K562 (cell line): ENCODE measurements around the gene PRKD1.

Experiments used
- KDM1A ChIP-seq, 2 experiments: fragments of 450-650 bp; IDR thresholded peaks; 2 replicates each; pipeline ENCODE4 v1.6.1; 2016; ENCODE audit warnings: mild to moderate bottlenecking in 2 of 2
- MYC ChIP-seq, 2 experiments: fragments of 250-450 bp in 1 of 2; sonication (Bioruptor Pico) in 1 of 2; IDR thresholded peaks; 2 replicates each; pipeline versions ENCODE4 v1.5.1 to v1.6.1; 2012 to 2021; ENCODE audit warnings: low read depth in 2 of 2, borderline replicate concordance in 1 of 2, improper control_type of control experiment in 1 of 2, low read length in 1 of 2, mild to moderate bottlenecking in 1 of 2, moderate library complexity in 1 of 2
- POLR2A ChIP-seq: fragments of 450-650 bp; conservative IDR thresholded peaks from 2 replicates; pipeline ENCODE4 v1.6.1; 2016
- POLR2AphosphoS5 ChIP-seq: IDR thresholded peaks from 2 replicates; pipeline ENCODE4 v1.6.1; 2011; ENCODE audit warnings: mild to moderate bottlenecking, low read depth, low read length, moderate library complexity; ENCODE audit not compliant: control insufficient read depth, insufficient read depth
- U2AF1 ChIP-seq: fragments of 200-400 bp; formaldehyde crosslinking; optimal IDR thresholded peaks from 2 replicates; pipeline ENCODE3; 2017; ENCODE audit warnings: mild to moderate bottlenecking, low read depth, low read length, moderate library complexity
- ZNF121 ChIP-seq: sonication (generic); formaldehyde crosslinking; conservative IDR thresholded peaks from 2 replicates; pipeline ENCODE4 v1.8.0; 2022; ENCODE audit warnings: missing genetic modification reagents

DNA sequence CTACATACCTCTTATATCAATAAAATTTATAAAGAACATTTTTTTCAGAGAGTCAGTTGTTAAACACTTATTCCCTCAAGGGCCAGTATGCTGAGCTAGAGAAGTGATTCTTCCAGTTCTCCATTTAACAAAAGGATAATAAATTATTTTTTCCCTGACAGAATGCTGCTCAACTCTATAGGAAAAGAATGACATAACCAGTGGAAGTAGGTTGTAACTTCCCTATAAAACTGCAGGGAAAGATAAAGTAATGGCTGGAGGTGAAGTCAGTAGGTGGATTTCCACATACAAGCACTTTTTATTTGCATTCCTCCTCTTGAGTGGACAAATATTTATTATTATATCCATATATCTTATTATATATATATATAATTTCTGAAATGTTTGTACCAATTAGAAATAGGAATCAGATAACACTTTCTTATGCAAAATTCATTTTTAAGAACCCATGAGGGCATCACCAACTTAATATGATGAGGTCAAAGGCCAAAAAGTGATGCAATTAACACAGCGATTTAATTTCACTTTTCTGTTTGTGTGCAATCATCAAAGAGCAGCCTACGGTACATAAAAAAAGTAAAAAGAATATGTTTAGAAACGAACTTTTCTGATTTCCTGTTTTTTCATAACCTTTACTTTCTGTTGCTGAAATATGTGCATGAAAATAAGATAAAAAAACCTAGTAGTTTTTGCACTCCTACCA is 175.3 kb downstream of the PRKD1 start:
- no peak for TF ChIP-seq MYC (IDR thresholded peaks at IDR 0.05; ENCODE audit: low read depth, low read length)
- TF ChIP-seq MYC (CRISPR knock-in tag; IDR thresholded peaks at IDR 0.05; ENCODE audit: borderline replicate concordance, low read depth): no peak
- TF ChIP-seq POLR2A: no peak
- no peak for TF ChIP-seq KDM1A (IDR thresholded peaks at IDR 0.05)
- TF ChIP-seq U2AF1: no peak
- no peak for TF ChIP-seq POLR2AphosphoS5
- no peak for TF ChIP-seq ZNF121 (CRISPR knock-in tag)
